Inferior parietal cortex (tissue), 1 donor: ENCODE data around the gene SLC2A8.
A peak's percentile ranks its signal among the peaks of the same experiment; 100 is the strongest.

Experiments used
- DNase-seq: peaks from one replicate; pipeline ENCODE4 v3.0.0-alpha.2; 2016; ENCODE audit errors: extremely low spot score

SLC2A8 gene

GRCh38 chr9:127396808-127397645, at the start of gene SLC2A8:
SLC2A8 (plus strand) TSS chr9:127397169; CDS start chr9:127397231, 62 bp downstream.
- peak; percentile 100 for DNase-seq

DNA sequence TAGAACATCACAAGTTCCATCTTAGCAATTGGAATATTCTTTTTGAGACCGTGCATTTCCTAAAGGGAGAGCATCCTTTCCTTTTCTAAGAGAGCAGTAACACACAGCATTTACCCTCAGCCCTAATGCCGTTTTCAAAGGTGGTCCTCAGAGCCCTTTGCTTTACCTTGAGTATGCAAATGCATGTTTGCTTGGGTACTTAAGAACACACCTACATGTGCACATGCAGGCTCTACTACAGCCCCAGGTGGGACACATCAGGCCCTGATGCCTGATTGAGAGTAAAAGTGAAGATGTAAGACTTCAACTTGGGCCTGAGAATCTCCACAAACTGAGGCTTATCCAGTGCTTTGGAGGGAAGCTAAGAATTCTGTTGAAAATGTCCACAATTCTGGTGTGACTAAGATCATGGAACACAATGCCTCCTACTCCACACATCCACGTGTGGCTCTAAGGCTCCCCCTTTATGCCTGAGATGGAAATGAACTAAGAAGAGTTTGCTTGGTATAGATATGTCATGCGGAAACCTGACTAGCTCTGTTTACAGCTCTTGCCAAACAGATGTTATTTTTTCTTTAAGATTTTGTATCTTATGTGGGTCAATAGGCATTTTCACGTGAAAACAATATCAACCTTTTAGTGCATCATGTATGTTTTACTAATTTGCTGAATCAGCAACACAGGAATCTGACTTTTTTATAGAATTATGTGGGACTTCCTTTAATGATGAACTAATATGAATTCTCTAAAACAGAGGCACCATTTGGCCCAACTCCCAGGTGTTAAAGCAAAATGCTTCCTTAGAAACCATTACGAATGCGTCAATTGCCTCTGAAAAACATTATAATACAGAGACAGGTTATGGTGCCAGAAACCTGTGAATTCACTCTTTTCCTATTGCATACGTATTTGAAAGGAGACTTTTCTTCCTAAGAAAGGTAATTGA, 48.9 kb upstream of the SLC2A8 start:
- peak; percentile 66 for DNase-seq

GRCh38 chr9:127349483-127350113, 47.4 kb upstream of the SLC2A8 start:
- DNase-seq: no peak

- DNase-seq: no peak
These were observed 45.5 kb upstream of the SLC2A8 start for GRCh38 chr9:127351182-127352166.

DNA sequence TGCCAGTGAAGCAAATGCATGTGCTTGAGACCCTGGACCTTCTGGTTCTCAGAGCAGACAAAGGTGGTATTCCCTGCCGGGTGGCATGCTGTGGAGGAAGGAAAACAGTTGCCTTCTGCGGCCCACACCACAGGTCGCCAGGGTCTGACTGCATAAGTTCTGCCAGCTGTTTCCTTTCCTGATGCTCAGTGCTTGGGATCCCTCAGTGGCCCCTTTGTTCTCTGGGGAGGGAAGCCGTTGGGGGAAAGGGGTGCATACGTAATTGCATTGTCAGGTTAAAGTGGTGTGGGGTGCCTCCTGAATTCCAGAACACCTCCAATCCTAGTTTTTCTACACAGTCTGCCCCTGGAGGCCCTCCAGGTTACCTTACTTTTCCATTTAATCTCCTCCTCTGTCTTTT, 43.1 kb upstream of the SLC2A8 start:
- DNase-seq: no peak

GRCh38 chr9:127356906-127357305, 40.1 kb upstream of the SLC2A8 start:
- no peak for DNase-seq

DNA sequence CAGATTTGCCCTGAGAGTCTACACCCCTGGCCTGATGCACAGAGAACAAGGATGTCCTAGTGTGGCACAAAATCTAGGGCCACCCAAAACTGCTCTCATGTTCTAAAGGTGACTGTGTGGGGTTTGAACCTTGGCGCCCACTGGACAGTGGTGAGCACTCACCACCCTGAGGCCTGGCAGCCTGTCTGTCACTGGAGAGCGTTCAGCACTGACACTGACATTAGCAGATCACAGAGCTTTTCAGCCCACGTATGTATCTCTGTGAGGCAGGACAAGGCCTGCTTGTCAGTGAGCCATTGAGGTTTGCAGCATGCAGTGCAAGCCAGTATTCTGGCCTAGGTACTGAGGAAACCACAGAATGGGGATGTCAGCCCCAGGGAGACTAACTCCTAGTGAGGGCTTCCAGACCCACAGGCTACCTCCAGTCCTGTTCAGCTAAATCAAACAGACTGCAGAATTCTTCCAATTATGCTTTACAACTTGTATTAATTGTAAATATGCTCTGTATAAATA, 38.9 kb upstream of the SLC2A8 start:
- no peak for DNase-seq

GRCh38 chr9:127358770-127359169, 38.2 kb upstream of the SLC2A8 start:
- DNase-seq: no peak

- DNase-seq: no peak
These were observed 36.7 kb upstream of the SLC2A8 start for GRCh38 chr9:127360250-127360649.

DNA sequence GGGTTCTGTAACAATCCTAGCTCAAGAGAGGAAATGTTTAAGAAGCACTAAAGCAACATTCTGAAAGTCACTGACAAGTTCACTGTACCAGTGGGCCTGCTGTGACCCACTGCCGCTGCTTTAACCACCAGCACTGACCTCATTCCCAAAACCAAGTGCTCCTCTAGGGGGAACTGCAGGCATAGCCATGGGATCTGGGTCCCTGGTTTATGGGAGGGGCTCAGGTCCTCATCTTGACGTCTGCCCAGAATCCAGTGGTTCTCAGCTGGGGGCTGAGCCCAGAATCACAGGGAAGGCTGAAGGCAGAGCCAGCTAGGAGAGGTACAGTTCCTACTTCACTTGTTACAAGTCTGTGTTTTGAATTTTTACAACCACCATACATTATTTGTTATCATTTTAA, 36.1 kb upstream of the SLC2A8 start:
- no peak for DNase-seq

DNA sequence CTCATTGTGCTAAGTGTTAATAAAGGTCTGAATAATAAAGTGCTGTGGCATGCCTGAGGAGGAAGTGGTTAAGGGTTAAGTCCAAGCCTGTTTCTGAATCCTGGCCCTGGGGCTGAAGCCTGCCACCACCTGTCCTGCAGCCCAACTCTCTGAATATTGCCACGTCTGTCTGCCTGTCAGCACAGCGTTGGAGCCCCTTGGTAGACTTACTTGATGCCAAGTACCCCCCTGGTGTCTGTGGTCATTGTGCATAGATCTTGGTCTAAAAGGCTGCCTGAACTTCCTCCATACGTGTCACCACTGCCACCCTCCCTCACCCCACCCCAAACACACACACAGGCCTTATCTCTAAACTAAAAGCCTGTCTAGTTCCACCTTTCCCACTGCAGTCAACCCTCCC, 35.4 kb upstream of the SLC2A8 start:
- DNase-seq: no peak

- DNase-seq: no peak
These were observed 34.1 kb upstream of the SLC2A8 start for GRCh38 chr9:127362829-127363228.

- DNase-seq: no peak
These were observed 31.5 kb upstream of the SLC2A8 start for GRCh38 chr9:127365461-127365860.

GRCh38 chr9:127366594-127366993, 30.4 kb upstream of the SLC2A8 start:
- no peak for DNase-seq

DNA sequence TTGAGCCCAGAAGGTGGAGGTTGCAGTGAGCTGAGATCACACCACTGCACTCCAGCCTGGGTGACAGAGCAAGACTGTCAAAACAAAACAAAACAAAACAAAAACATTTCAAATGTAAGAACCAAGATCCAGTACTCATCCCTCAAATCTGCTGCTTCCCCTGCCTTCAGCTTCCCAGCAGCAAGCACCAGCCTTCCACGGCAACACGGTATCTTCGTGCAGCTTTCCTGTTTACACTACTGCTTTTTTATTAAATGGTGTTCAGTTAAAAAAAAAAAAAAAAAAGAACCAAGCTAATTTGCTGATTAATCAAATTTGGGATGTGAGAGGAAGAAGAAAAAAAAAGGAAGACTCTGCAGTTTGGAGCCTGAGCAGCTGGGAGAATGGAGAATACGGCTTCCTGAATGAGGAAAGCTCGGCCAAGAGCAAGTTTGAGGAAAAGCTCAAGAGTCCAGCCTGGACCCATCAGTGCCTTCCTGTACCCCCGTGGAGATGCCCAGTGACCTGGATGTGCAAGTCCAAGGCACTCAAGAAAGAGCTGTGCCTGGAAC, 28.0 kb upstream of the SLC2A8 start:
- DNase-seq: no peak

GRCh38 chr9:127369428-127369827, 27.5 kb upstream of the SLC2A8 start:
- no peak for DNase-seq

- DNase-seq: no peak
These were observed 26.8 kb upstream of the SLC2A8 start for GRCh38 chr9:127370147-127370579.

DNA sequence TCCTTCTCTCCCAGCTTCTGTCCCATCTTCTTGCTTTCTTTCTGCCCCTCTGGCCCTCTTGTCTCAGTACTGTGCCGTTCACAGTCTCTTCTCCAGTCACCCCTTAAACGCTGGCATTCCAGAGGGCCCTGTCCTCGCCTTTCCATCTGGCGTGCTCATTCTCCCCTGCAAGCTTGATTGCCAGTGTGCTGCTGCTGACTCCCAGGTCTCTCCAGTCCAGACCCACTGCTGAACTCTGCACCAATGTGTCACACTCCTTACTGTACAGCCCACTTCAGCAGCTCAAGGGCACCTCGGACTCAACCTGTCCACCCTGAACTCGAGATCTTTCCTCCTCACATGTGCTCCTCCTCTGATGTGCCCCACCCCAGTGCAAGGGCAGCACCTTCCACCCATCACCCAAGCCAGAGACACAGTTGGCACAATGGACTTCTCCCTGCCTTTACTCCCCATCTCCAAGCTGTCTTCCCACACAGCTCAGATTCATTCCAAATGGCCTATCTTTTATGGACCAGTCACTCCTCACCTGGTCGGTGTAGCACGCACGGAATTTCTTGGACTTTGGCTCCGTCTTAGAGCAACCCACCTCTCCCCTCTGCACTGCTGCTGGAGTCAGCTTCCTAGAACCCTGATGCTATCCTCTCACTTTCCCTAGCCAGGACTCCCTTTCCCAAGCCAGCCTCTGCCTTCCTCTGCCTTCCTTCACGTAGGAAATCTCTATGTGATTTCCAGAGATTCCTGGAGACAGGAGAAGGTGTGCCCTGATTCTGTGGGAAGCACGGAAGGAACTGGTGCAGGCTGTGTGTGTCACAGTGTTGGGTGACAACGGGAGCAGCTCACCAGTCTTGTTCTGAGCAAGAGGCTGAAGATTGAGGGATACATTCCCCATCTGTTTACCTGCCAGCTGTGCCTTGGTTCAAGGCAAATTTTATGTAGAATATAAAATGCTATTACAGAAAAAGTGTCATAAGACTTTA, 26.0 kb upstream of the SLC2A8 start:
- DNase-seq: no peak

DNA sequence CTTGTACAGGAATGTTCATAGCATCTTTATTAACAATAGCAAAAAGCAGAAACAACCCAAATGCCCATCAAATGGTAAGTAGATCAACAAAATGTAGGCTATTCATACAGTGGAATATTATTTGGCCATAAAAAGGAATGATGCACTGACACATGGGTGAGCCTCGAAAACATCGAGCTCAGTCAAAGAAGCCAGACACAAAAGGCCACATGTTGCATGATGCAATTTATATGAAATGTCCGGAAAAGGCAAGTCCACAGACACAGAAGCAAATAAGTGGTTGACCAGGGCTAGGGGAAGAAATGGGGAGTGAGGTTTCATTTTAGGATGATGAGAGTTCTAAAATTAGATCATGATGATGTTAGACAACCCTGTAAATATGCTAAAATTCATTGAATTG, 16.5 kb upstream of the SLC2A8 start:
- no peak for DNase-seq
